Measurements from ENCODE around the gene STK25. TPM values are rescaled to one million over a fixed set of nuclear protein-coding genes. Genes with fewer than 3 reads are reported as not detected.

The STK25 gene
- total RNA-seq, 1 donor from 2014 or later: 192 TPM

GRCh38 chr2:241553512-241553830 lies 45.1 kb upstream of the STK25 start:
- peaks cover 23% of the 10 kb centered on the region for H3K4me1 Mint-ChIP-seq
- no peak overlapping the region for H3K4me3 Mint-ChIP-seq
- no peak for TF ChIP-seq CTCF (IDR thresholded peaks at IDR 0.05; ENCODE audit: unreplicated experiment)
- H3K9me3 Mint-ChIP-seq: peaks cover 10% of the 10 kb centered on the region
- no peak for DNase-seq (ENCODE audit: low spot score in 2 of 2, unreplicated experiment in 2 of 2)
- peaks cover 7% of the 10 kb centered on the region for H3K36me3 Mint-ChIP-seq
- H3K27me3 Mint-ChIP-seq (ENCODE audit: low read depth): peaks cover 7% of the 10 kb centered on the region
- no peak overlapping the region for H3K27ac Mint-ChIP-seq

GRCh38 chr2:241551998-241552737 lies 43.8 kb upstream of the STK25 start:
- Mint-ChIP-seq H3K36me3 (peaks cover 5% of the 10 kb centered on the region), H3K27ac (no peak overlapping the region), H3K4me3 (no peak overlapping the region), H3K27me3 (ENCODE audit: low read depth) (no peaks in the 10 kb centered on the region), H3K4me1 (peaks cover 18% of the 10 kb centered on the region), H3K9me3 (peaks cover 6% of the 10 kb centered on the region)
- no peak for TF ChIP-seq CTCF (IDR thresholded peaks at IDR 0.05; ENCODE audit: unreplicated experiment)
- no peak for DNase-seq (ENCODE audit: low spot score in 2 of 2, unreplicated experiment in 2 of 2)

GRCh38 chr2:241551599-241551997 lies 43.2 kb upstream of the STK25 start:
- no peak for DNase-seq (ENCODE audit: low spot score in 2 of 2, unreplicated experiment in 2 of 2)
- no peak for TF ChIP-seq CTCF (IDR thresholded peaks at IDR 0.05; ENCODE audit: unreplicated experiment)
- Mint-ChIP-seq H3K36me3 (peaks cover under 1% of the 10 kb centered on the region), H3K4me1 (peaks cover 18% of the 10 kb centered on the region), H3K4me3 (no peak overlapping the region), H3K27ac (no peak overlapping the region), H3K9me3 (peaks cover 2% of the 10 kb centered on the region), H3K27me3 (ENCODE audit: low read depth) (no peaks in the 10 kb centered on the region)

GRCh38 chr2:241550616-241551580 lies 42.5 kb upstream of the STK25 start:
- Mint-ChIP-seq H3K27ac (no peak overlapping the region), H3K36me3 (no peaks in the 10 kb centered on the region), H3K9me3 (no peaks in the 10 kb centered on the region), H3K27me3 (ENCODE audit: low read depth) (no peaks in the 10 kb centered on the region), H3K4me3 (no peak overlapping the region), H3K4me1 (peaks cover 18% of the 10 kb centered on the region)
- no peak for TF ChIP-seq CTCF (IDR thresholded peaks at IDR 0.05; ENCODE audit: unreplicated experiment)
- DNase-seq (ENCODE audit: low spot score in 2 of 2, unreplicated experiment in 2 of 2): no peak

GRCh38 chr2:241548451-241548835 lies 40.1 kb upstream of the STK25 start:
- H3K36me3 Mint-ChIP-seq: no peaks in the 10 kb centered on the region
- peaks cover 15% of the 10 kb centered on the region for H3K4me1 Mint-ChIP-seq
- DNase-seq (ENCODE audit: low spot score in 2 of 2, unreplicated experiment in 2 of 2): no peak
- TF ChIP-seq CTCF (IDR thresholded peaks at IDR 0.05; ENCODE audit: unreplicated experiment): no peak
- no peak overlapping the region for H3K27ac Mint-ChIP-seq
- no peaks in the 10 kb centered on the region for H3K9me3 Mint-ChIP-seq
- peaks cover under 1% of the 10 kb centered on the region for H3K27me3 Mint-ChIP-seq (ENCODE audit: low read depth)
- no peak overlapping the region for H3K4me3 Mint-ChIP-seq
